Endothelial cell of umbilical vein (primary cell): ENCODE results near the gene PHACTR1. TPM values are rescaled to one million over a fixed set of nuclear protein-coding genes. Genes with fewer than 3 reads are reported as not detected.

ENCODE experiments used
- BruUV-seq: library from RNA; stranded (reverse); fragments of 400-500 nt; replicated peaks from 2 replicates; lab custom pipeline; 2021; lab: Mats Ljungman, UMichigan
- CTCF ChIA-PET: fragments of 300-600, 350-600 bp; sonication (Branson Sonifier 250); formaldehyde crosslinking; loops from one replicate; lab custom pipeline; 2021; ENCODE audit warnings: antibody characterized with exemption, inconsistent platforms; lab: Charles Lee
- POLR2A ChIA-PET: fragments of 300-600, 350-600 bp; sonication (Branson Sonifier 250); formaldehyde crosslinking; loops from one replicate; lab custom pipeline; 2021; ENCODE audit warnings: antibody characterized with exemption, inconsistent platforms; lab: Charles Lee
- DNase-seq: peaks from one replicate; pipeline ENCODE4 v3.0.0-alpha.2; 2011; ENCODE audit warnings: low read depth, low spot score
- FAIRE-seq: peaks from 2 replicates; lab custom pipeline; 2011; peaks lifted over from hg19 to GRCh38; lab: Jason Lieb, UNC
- H2AFZ ChIP-seq: 2 replicates; pipeline ENCODE4 v1.6.0; 2012; ENCODE audit warnings: low read depth, low read length, control low read depth, inconsistent platforms
- H3K27ac ChIP-seq: 2 replicates; pipeline ENCODE4 v1.5.1; 2011; ENCODE audit warnings: low read depth, mild to moderate bottlenecking, control low read depth, low read length, moderate library complexity; ENCODE audit not compliant: insufficient read depth
- H3K27me3 ChIP-seq, 2 experiments: 2 replicates each; pipeline versions ENCODE4 v1.6.0 to v1.6.1; 2011; ENCODE audit warnings: low read length in 2 of 2, mixed read lengths in 1 of 2; ENCODE audit not compliant: control insufficient read depth in 2 of 2, insufficient read depth in 2 of 2
- H3K36me3 ChIP-seq, 2 experiments: 2 replicates in 1 of 2; 3 replicates in 1 of 2; pipeline ENCODE4 v1.5.1; 2011; ENCODE audit warnings: low read length in 2 of 2, mild to moderate bottlenecking in 1 of 2, moderate library complexity in 1 of 2; ENCODE audit not compliant: control insufficient read depth in 2 of 2, insufficient read depth in 2 of 2; ENCODE audit errors: extremely low read depth in 1 of 2
- H3K4me1 ChIP-seq: 3 replicates; pipeline ENCODE4 v1.5.1; 2011; ENCODE audit warnings: mild to moderate bottlenecking, low read length; ENCODE audit not compliant: control insufficient read depth, insufficient read depth; ENCODE audit errors: extremely low read depth
- H3K4me2 ChIP-seq: 2 replicates; pipeline ENCODE4 v1.6.1; 2011; ENCODE audit warnings: low read length, control low read depth, mixed read lengths; ENCODE audit not compliant: insufficient read depth
- H3K4me3 ChIP-seq, 3 experiments: fragments of 200-600 bp in 1 of 3; sonication (generic), shearing (Covaris generic) in 1 of 3; replicated peaks in 1 of 3; 2 replicates each; pipeline ENCODE4 v1.5.1; 2011 to 2016; ENCODE audit warnings: control low read depth in 3 of 3, low read length in 3 of 3, mild to moderate bottlenecking in 2 of 3, inconsistent platforms in 1 of 3, low read depth in 1 of 3, moderate library complexity in 1 of 3; ENCODE audit not compliant: insufficient read depth in 1 of 3
- H3K79me2 ChIP-seq: 2 replicates; pipeline ENCODE4 v1.6.0; 2012; ENCODE audit warnings: low read length, inconsistent platforms; ENCODE audit not compliant: control insufficient read depth, insufficient read depth
- H3K9ac ChIP-seq: replicated peaks from 2 replicates; pipeline ENCODE3; 2011; ENCODE audit warnings: low read length, control low read depth; ENCODE audit not compliant: insufficient read depth; ENCODE audit errors: extremely low read depth
- H3K9me1 ChIP-seq: replicated peaks from 3 replicates; pipeline ENCODE4 v1.6.0; 2011; ENCODE audit warnings: mild to moderate bottlenecking, low read length; ENCODE audit not compliant: control insufficient read depth, insufficient read depth; ENCODE audit errors: extremely low read depth
- H3K9me3 ChIP-seq: replicated peaks from 2 replicates; pipeline ENCODE4 v1.5.1; 2012; ENCODE audit warnings: low read length, inconsistent platforms; ENCODE audit not compliant: control insufficient read depth, insufficient read depth
- H4K20me1 ChIP-seq: replicated peaks from 2 replicates; pipeline ENCODE3; 2011; ENCODE audit warnings: mild to moderate bottlenecking, low read length; ENCODE audit not compliant: control insufficient read depth, insufficient read depth; ENCODE audit errors: extremely low read depth
- CTCF ChIP-seq, 2 donors: IDR thresholded peaks; 1 replicate in 1 of 2; 2 replicates in 1 of 2; pipeline ENCODE4 v1.5.1; 2011; ENCODE audit warnings: low read length in 2 of 2, mild to moderate bottlenecking in 2 of 2, moderate library complexity in 2 of 2, control low read depth in 1 of 2, inconsistent platforms in 1 of 2, low read depth in 1 of 2; ENCODE audit not compliant: insufficient read depth in 1 of 2; ENCODE audit errors: extremely low read depth in 1 of 2
- EZH2 ChIP-seq: IDR thresholded peaks from 2 replicates; pipeline ENCODE4 v1.6.1; 2012; ENCODE audit warnings: borderline replicate concordance, low read depth, mild to moderate bottlenecking, moderate library complexity, low read length, inconsistent platforms; ENCODE audit not compliant: severe bottlenecking
- FOS ChIP-seq: IDR thresholded peaks from 2 replicates; pipeline ENCODE4 v1.6.1; 2011; ENCODE audit warnings: mild to moderate bottlenecking, low read length, moderate library complexity, borderline replicate concordance; ENCODE audit not compliant: insufficient read depth
- MAX ChIP-seq: IDR thresholded peaks from 2 replicates; pipeline ENCODE4 v1.6.1; 2011; ENCODE audit not compliant: insufficient read depth, insufficient read length
- POLR2AphosphoS5 ChIP-seq: IDR thresholded peaks from 2 replicates; pipeline ENCODE4 v1.6.1; 2012; ENCODE audit warnings: low read depth, mild to moderate bottlenecking, control low read depth, low read length, moderate library complexity; ENCODE audit not compliant: insufficient read depth
- dilution Hi-C: fragments of 300-500 bp; cut with MboI; formaldehyde crosslinking; loops from one replicate; pipeline ENCODE4 v1.15.0; 2019; ENCODE audit warnings: low sequenced_read_pairs; ENCODE audit not compliant: extremely low pct_ligation_motif_present
- intact Hi-C: fragments of 100-400 bp; cut with micrococcal nuclease; formaldehyde crosslinking; loops from one replicate; pipeline ENCODE4 v1.10.0; 2022
- polyA plus RNA-seq, 4 experiments: library from polyadenylated mRNA; depleted of rRNA in 3 of 4; stranded (reverse) in 3 of 4; unstranded in 1 of 4; fragments of >200 nt; gene quantifications; 2 replicates each; pipeline versions ENCODE4 v1.2.1 to v1.2.3, GENCODE V29; 2011 to 2012; ENCODE audit warnings: missing spikeins in 1 of 4
- total RNA-seq: library from RNA; stranded (reverse); gene quantifications from 2 replicates; pipeline ENCODE4 v1.2.3, GENCODE V29; 2021

Gene PHACTR1
- total and polyA plus RNA-seq, 2 donors (not counting 3 experiments of a cell fraction or from before 2014, with no cell fraction given): 2.4 to 23.2 TPM

- H3K4me1 ChIP-seq: no peaks in the 10 kb centered on the region
- TF ChIP-seq POLR2AphosphoS5: no peak
- no peak for TF ChIP-seq EZH2
- TF ChIP-seq FOS: no peak
- TF ChIP-seq CTCF (IDR thresholded peaks at IDR 0.05; ENCODE audit: extremely low read depth in 1 of 2, insufficient read depth in 1 of 2, low read depth in 1 of 2, low read length in 2 of 2): no peak
- TF ChIP-seq MAX: no peak
- POLR2A ChIA-PET: no interaction called here
- FAIRE-seq: no peak
- no peak overlapping the region for H3K9ac ChIP-seq
- H2AFZ ChIP-seq: no peak overlapping the region
- no peak overlapping the region for H3K4me2 ChIP-seq
- H3K9me3 ChIP-seq: no peaks in the 10 kb centered on the region
- dilution Hi-C loops (no loop called here), intact Hi-C loops (no loop called here)
- no peaks in the 10 kb centered on the region for H4K20me1 ChIP-seq
- H3K27me3 ChIP-seq: no peaks in the 10 kb centered on the region
- CTCF ChIA-PET: no interaction called here
- H3K36me3 ChIP-seq: no peaks in the 10 kb centered on the region
- no peaks in the 10 kb centered on the region for H3K79me2 ChIP-seq
- no peak overlapping the region for H3K27ac ChIP-seq
- no peak for DNase-seq
- H3K4me3 ChIP-seq: no peak overlapping the region
- H3K9me1 ChIP-seq: no peaks in the 10 kb centered on the region
- no TSS peak for BruUV-seq
Measured at GRCh38 chr6:13077117-13077516, 360.6 kb downstream of the PHACTR1 start.
